ENCODE results near the gene CMA1. TPM values are rescaled to one million over a fixed set of nuclear protein-coding genes. Genes with fewer than 3 reads are reported as not detected.

Gene CMA1
- polyA plus RNA-seq, 1 donor from 2014 or later: not detected

- Histone ChIP-seq H3K9me2 (ENCODE audit: insufficient read depth, low read length) (no peaks in the 10 kb centered on the region), H3F3A (ENCODE audit: insufficient read depth, low read length, poor library complexity, severe bottlenecking) (no peaks in the 10 kb centered on the region), H3K4me2 (ENCODE audit: low read length) (no peak overlapping the region), H3K27me3 (ENCODE audit: insufficient read depth, low read depth, low read length) (no peaks in the 10 kb centered on the region), H2AFZ (ENCODE audit: low read depth, low read length) (no peak overlapping the region), H3K9ac (ENCODE audit: low read length) (no peak overlapping the region), H3K36me3 (ENCODE audit: insufficient read depth, low read length) (no peaks in the 10 kb centered on the region), H3K4me3 (ENCODE audit: low read length) (no peak overlapping the region), H3K9me3 (ENCODE audit: low read length) (no peaks in the 10 kb centered on the region), H3K79me2 (replicated peaks; ENCODE audit: insufficient read depth, low read length) (no peaks in the 10 kb centered on the region), H4K20me1 (ENCODE audit: insufficient read depth) (no peaks in the 10 kb centered on the region), H3K27ac (ENCODE audit: low read length) (no peak overlapping the region)
- TF ChIP-seq RAD21 (conservative IDR thresholded peaks at IDR 0.05): no peak
- TF ChIP-seq REST (IDR thresholded peaks at IDR 0.05; ENCODE audit: borderline replicate concordance): no peak
- TF ChIP-seq EP300 (conservative IDR thresholded peaks at IDR 0.05; ENCODE audit: poor library complexity, severe bottlenecking): no peak
- no peak for TF ChIP-seq POLR2AphosphoS5 (IDR thresholded peaks at IDR 0.05)
- TF ChIP-seq TAF1 (IDR thresholded peaks at IDR 0.05; ENCODE audit: low read depth): no peak
- no peak for TF ChIP-seq EZH2 (IDR thresholded peaks at IDR 0.05; ENCODE audit: borderline replicate concordance, insufficient read depth, low read length, poor library complexity, severe bottlenecking)
- no peak for TF ChIP-seq SMC3 (conservative IDR thresholded peaks at IDR 0.05; ENCODE audit: poor library complexity)
- TF ChIP-seq CTCF (IDR thresholded peaks at IDR 0.05; ENCODE audit: poor library complexity, severe bottlenecking): no peak
- TF ChIP-seq MXI1 (conservative IDR thresholded peaks at IDR 0.05; ENCODE audit: poor library complexity, severe bottlenecking): no peak
These were observed 48.7 kb downstream of the CMA1 start for GRCh38 chr14:24459331-24459730.

GRCh38 chr14:24458736-24459135 lies 49.3 kb downstream of the CMA1 start:
- no peak overlapping the region for H3K4me3 ChIP-seq (ENCODE audit: low read length)
- no peaks in the 10 kb centered on the region for H3K27me3 ChIP-seq (ENCODE audit: insufficient read depth, low read depth, low read length)
- no peak overlapping the region for H2AFZ ChIP-seq (ENCODE audit: low read depth, low read length)
- H3K9me3 ChIP-seq (ENCODE audit: low read length): no peaks in the 10 kb centered on the region
- no peak overlapping the region for H3K9ac ChIP-seq (ENCODE audit: low read length)
- no peaks in the 10 kb centered on the region for H3K9me2 ChIP-seq (ENCODE audit: insufficient read depth, low read length)
- no peaks in the 10 kb centered on the region for H3K36me3 ChIP-seq (ENCODE audit: insufficient read depth, low read length)
- H4K20me1 ChIP-seq (ENCODE audit: insufficient read depth): no peaks in the 10 kb centered on the region
- H3K79me2 ChIP-seq (replicated peaks; ENCODE audit: insufficient read depth, low read length): no peaks in the 10 kb centered on the region
- no peaks in the 10 kb centered on the region for H3F3A ChIP-seq (ENCODE audit: insufficient read depth, low read length, poor library complexity, severe bottlenecking)
- no peak overlapping the region for H3K27ac ChIP-seq (ENCODE audit: low read length)
- no peak overlapping the region for H3K4me2 ChIP-seq (ENCODE audit: low read length)
- TF ChIP-seq SMC3 (conservative IDR thresholded peaks at IDR 0.05; ENCODE audit: poor library complexity) (no peak), EZH2 (IDR thresholded peaks at IDR 0.05; ENCODE audit: borderline replicate concordance, insufficient read depth, low read length, poor library complexity, severe bottlenecking) (no peak), TAF1 (IDR thresholded peaks at IDR 0.05; ENCODE audit: low read depth) (no peak), RAD21 (conservative IDR thresholded peaks at IDR 0.05) (no peak), CTCF (IDR thresholded peaks at IDR 0.05; ENCODE audit: poor library complexity, severe bottlenecking) (no peak), MXI1 (conservative IDR thresholded peaks at IDR 0.05; ENCODE audit: poor library complexity, severe bottlenecking) (no peak), POLR2AphosphoS5 (IDR thresholded peaks at IDR 0.05) (no peak), REST (IDR thresholded peaks at IDR 0.05; ENCODE audit: borderline replicate concordance) (no peak), EP300 (conservative IDR thresholded peaks at IDR 0.05; ENCODE audit: poor library complexity, severe bottlenecking) (no peak)

Measured in neural cell (in vitro differentiated cells).